ENCODE data around the gene ZIC4. TPM values are rescaled to one million over a fixed set of nuclear protein-coding genes. Genes with fewer than 3 reads are reported as not detected.

Gene ZIC4
- polyA plus RNA-seq, 4 donors, result 0.19 TPM; not detected in 3

- DNase-seq (ENCODE audit: low read depth in 4 of 4, low spot score in 2 of 4), result no peak
Measured at GRCh38 chr3:147393261-147393942, 12.9 kb downstream of the ZIC4 start.

GRCh38 chr3:147392625-147392946, 13.8 kb downstream of the ZIC4 start:
- DNase-seq (ENCODE audit: low read depth in 4 of 4, low spot score in 2 of 4), result no peak

- DNase-seq (ENCODE audit: low read depth in 4 of 4, low spot score in 2 of 4), result no peak
Measured at GRCh38 chr3:147391781-147392624, 14.3 kb downstream of the ZIC4 start.

DNA sequence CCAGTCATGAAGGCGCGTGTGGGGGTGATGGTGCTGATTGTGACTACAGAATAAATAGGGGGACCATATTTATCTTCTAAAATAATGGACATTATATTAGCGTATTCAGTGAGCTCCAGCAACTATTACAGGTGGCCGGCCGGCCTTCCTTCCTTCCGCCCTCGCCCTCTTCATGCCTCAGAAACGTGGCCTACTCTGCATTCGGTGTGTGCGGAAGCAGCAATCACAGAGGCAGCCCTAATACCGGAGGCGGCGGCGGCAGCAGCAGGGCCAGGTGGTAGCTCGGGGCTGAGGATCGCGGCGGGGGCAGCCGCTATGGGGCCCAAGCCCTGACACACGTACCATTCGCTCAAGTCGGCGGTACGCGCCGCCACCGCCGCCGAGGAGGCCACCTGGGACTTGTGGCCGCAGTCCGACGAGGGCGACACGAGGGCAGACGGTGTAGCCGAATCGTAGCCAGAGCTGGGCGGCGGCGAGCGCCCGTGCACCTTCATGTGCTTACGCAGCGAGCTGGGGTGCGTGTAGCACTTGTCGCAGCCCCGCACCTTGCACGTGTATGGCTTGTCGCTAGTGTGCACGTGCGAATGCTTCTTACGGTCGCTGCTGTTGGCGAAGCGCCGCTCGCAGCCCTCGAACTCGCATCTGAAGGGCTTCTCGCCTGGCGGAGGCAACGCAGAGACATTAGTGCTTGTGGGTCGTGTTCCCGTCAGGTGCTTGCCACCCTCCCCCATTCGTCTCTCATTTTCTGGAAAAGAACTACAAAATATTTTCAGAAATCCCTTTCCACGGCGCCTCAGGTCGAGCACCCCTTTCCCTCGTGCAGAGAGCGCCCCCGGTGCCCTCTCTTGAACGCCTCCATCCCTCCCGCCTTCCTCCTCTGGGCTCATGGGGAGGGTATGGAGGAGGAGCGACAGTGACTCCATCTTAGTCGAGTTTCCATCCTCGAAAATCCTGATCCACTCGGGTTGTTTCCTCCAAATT, 15.5 kb downstream of the ZIC4 start:
- DNase-seq (ENCODE audit: low read depth in 4 of 4, low spot score in 2 of 4), result no peak

DNA sequence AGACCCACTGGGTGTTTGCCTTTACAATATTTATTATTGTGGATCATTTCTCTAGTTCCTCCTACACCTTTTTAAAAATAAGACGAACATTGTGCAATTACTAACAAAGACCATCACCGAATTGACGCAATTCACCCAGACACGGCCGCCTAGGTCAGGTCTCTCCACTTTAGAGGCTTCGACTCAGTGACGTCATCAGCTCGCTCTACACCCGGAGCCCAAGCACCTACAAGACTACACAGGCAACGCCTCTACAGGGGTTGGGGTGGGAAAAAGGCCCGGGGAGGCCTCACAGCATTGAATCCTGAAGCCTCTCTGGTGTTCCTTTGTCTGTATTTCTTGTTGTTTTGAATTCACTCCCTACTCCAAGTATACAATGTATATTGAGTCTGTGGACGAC, 16.6 kb downstream of the ZIC4 start:
- no peak for DNase-seq (ENCODE audit: low read depth in 4 of 4, low spot score in 2 of 4)

GRCh38 chr3:147388700-147389580, 17.4 kb downstream of the ZIC4 start:
- DNase-seq (ENCODE audit: low read depth in 4 of 4, low spot score in 2 of 4), result no peak

DNA sequence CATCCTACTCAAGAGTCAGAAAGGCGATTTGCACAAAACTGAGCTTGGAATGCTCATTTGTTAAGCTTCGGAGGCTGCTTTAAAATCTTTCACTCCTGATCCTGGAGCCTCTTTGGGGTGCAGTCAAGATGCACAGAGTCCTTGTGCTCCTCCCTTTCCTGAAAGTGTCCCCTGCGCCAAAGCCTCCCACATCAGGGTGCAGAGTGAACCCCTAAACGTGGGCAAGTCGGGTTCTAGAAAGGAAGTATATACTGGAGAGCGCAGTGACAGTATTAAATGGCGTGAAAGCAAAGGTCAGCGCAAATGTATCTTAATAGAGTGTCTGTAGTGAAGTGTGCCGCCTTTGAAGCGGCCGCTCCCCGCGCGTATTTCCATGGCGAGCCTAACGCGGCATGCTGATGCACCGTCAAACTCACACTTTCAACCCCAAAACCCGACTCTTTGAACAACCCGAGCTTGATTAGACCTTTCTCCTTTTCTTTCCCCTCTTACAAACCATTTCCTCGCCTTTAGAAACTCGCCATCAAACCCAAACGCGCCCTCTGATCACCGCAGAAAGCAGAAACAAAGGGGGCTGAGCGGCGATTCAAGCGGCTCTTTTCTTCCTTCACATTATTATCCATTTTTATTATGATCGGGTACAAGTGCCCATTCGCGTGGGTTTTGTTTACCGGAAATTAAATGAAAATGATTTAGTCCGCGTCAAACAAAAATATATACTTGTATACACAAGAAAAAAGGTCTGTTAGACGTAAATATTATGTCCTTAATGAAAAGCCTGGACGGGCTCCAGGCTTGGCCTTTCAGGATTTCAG, 18.3 kb downstream of the ZIC4 start:
- DNase-seq (ENCODE audit: low read depth in 4 of 4, low spot score in 2 of 4), result no peak

- DNase-seq (ENCODE audit: low read depth in 4 of 4, low spot score in 2 of 4), result no peak
Measured at GRCh38 chr3:147387291-147387884, 19.0 kb downstream of the ZIC4 start.

GRCh38 chr3:147385059-147386012, 21.0 kb downstream of the ZIC4 start:
- no peak for DNase-seq (ENCODE audit: low read depth in 4 of 4, low spot score in 2 of 4)

DNA sequence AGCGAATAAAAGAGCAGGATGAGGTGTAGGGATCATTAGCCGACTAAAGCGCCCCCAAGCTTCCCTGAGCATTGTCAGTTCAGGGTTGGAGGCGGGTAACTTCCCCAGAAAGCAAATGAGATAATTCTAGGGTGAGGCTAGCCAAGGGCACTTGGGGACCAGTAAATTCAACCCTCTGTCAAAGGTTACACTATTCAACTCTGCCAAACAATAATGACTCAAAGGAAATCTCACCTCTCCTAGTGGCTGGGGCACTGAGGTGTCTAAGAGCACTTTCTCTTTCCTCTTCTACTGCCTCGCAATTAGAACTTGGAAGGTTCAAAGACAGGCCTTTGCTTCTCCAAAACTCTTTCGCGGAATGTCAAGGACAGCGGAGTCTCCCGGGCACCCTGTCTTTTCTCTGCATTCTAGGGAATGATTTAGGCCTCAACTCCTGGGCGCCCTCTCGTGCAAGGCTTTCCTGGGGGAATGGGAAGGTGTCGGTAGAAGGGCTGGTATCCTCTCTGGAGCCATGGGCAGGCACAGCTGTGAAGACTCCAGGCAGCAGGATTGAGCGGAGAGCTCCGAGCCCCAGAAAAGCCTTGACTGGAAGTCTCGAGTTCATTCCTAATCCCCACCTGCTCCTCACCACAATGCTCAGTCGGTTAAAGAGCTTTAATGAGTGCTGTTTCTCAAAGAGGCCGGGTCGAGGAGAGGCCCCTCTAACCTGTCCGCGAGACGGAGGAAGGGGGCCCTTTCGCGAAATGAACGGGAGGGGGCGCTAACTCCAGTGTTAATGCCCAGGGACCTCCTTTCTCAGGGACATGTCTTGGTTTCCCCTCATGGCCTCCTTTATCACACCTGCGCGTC, 21.9 kb downstream of the ZIC4 start:
- no peak for DNase-seq (ENCODE audit: low read depth in 4 of 4, low spot score in 2 of 4)

DNA sequence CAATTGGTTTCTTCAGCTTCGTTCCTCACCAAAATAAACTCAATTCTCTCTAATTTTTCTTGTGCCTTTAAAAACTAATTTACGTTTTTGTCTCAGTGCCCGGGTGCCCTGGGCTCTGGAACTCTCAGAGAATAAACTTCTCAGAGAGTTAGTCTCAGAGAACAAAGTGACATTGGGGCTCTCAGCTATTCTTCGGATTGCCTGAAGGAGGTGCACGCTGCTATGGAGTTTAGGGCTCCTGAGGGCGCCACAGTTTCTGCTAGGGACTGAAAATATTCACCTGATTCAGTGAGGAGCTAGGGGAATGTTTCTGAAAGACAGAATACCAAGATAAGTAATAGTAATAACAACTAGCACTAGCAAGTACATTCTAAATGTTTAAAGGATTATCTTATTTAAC, 22.7 kb downstream of the ZIC4 start:
- no peak for DNase-seq (ENCODE audit: low read depth in 4 of 4, low spot score in 2 of 4)

DNA sequence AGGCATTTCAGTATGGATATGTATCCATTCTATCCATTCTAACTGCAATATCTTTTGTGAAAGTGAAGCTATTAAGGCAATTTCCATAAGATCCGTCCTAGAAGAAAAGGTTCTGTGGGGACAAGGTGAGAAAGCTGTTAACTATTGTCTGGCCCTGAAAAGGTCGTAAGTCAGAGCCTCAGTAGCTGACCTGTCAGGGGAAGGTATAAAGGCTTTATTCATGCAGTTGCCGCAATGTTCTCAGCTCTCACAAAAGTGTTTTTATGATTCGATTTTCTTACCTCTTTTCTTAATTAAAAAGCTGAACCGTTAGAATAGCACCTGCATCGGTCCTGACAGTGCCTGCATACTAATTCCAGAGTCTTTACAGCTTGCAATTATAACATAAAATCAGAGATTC, 24.7 kb downstream of the ZIC4 start:
- DNase-seq (ENCODE audit: low read depth in 4 of 4, low spot score in 2 of 4), result no peak

GRCh38 chr3:147380977-147381376, 25.4 kb downstream of the ZIC4 start:
- no peak for DNase-seq (ENCODE audit: low read depth in 4 of 4, low spot score in 2 of 4)

DNA sequence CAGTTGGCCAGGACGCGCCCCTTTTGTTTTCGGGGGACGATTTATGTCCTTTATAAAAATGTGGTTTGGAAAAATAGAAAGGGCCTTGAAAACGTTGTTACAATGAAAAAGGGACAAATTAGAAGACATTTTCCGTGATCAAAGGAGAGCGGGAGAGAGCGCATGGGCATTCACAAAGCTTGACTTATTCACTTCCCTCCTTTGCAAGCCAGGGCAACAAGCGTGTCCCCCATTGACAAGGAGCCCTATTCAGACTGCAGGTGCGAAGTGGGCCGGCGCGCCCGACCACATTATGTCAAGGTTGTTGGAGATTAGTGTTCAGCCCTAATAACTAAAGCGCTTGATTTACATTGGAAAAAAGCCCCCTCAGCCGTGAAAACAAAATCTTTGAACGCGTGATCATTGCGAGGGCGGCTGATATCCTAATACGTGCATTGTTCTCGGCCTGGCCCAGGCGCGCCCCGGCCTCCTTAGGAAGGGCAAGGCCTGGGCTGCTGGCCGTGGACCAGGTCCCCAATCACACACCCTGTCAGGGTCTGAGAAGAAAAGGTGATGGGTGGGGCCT, 25.9 kb downstream of the ZIC4 start:
- DNase-seq (ENCODE audit: low read depth in 4 of 4, low spot score in 2 of 4), result no peak

- no peak for DNase-seq (ENCODE audit: low read depth in 4 of 4, low spot score in 2 of 4)
Measured at GRCh38 chr3:147379651-147380050, 26.7 kb downstream of the ZIC4 start.
